ENCODE measurements around the gene USF2.

GRCh38 chr19:35241417-35241816 lies 27.3 kb upstream of the USF2 start:
- TF ChIP-seq CTCF (IDR thresholded peaks at IDR 0.05) (no peak), EP300 (IDR thresholded peaks at IDR 0.05) (no peak), POLR2A (IDR thresholded peaks at IDR 0.05) (no peak)
